ENCODE data around the gene MZF1. TPM values are rescaled to one million over a fixed set of nuclear protein-coding genes. Genes with fewer than 3 reads are reported as not detected.

Gene MZF1
- total and polyA plus RNA-seq, 9 of the 15 experiments (the other 6 are each of a cell fraction or from before 2014, with no cell fraction given), result 0.31 to 29.3 (median 11.5) TPM

DNA sequence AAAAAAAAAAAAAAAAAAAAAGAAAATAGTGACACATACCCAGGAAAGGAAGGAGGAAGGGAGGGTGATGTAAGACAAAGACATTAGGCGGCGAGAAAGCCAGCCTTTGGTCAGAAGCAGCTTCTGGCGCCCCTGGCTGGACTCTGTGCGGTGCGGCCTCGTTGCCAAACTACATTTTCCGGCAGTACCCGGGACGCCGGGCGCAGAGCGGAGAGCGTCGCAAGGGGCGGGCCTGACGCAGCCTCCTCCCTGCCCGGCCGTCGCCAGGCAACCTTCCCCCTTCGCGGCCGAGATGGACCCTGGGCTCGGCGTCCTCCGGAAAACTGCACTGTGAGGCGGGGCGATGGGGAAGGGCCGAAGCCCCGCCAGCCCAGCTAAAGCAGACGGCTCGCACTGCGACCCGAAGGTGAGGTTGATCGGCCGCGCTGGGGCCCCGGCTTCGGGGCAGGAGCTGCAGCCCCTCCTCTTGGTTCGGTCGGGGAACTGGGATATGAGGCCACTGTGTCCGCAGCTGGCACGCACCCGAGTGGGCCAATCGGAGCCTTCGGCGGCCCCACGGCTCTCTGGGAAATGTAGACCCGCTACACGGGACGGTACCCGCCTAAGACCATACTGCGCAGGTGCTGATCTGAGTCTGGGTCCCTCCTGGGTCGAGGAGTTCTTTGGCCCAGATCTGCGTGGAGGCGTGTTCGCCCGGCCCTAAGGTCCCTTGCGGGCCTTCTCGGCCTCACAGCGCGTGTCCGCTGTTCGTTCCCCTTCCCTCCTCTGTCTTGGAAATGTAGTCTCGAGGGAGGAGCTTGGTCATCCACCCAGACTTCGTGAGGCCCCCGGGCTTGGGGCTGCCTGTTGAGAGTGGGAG, 2.3 kb upstream of the MZF1 start (continued):
- TF ChIP-seq, protein P1, sequence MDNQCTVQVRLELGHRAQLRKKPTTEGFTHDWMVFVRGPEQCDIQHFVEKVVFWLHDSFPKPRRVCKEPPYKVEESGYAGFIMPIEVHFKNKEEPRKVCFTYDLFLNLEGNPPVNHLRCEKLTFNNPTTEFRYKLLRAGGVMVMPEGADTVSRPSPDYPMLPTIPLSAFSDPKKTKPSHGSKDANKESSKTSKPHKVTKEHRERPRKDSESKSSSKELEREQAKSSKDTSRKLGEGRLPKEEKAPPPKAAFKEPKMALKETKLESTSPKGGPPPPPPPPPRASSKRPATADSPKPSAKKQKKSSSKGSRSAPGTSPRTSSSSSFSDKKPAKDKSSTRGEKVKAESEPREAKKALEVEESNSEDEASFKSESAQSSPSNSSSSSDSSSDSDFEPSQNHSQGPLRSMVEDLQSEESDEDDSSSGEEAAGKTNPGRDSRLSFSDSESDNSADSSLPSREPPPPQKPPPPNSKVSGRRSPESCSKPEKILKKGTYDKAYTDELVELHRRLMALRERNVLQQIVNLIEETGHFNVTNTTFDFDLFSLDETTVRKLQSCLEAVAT (IDR thresholded peaks at IDR 0.05), result no peak
- TF ChIP-seq, protein P2, sequence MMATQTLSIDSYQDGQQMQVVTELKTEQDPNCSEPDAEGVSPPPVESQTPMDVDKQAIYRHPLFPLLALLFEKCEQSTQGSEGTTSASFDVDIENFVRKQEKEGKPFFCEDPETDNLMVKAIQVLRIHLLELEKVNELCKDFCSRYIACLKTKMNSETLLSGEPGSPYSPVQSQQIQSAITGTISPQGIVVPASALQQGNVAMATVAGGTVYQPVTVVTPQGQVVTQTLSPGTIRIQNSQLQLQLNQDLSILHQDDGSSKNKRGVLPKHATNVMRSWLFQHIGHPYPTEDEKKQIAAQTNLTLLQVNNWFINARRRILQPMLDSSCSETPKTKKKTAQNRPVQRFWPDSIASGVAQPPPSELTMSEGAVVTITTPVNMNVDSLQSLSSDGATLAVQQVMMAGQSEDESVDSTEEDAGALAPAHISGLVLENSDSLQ (IDR thresholded peaks at IDR 0.05), result peak; percentile 18
- no peak for TF ChIP-seq XRCC4 (IDR thresholded peaks at IDR 0.05; ENCODE audit: extremely low read depth, insufficient read depth, insufficient read length)
- TF ChIP-seq, protein P3, sequence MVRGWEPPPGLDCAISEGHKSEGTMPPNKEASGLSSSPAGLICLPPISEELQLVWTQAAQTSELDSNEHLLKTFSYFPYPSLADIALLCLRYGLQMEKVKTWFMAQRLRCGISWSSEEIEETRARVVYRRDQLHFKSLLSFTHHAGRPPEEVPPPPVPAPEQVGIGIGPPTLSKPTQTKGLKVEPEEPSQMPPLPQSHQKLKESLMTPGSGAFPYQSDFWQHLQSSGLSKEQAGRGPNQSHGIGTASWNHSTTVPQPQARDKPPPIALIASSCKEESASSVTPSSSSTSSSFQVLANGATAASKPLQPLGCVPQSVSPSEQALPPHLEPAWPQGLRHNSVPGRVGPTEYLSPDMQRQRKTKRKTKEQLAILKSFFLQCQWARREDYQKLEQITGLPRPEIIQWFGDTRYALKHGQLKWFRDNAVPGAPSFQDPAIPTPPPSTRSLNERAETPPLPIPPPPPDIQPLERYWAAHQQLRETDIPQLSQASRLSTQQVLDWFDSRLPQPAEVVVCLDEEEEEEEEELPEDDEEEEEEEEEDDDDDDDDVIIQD (CRISPR knock-in tag; IDR thresholded peaks at IDR 0.05), result 0 out of 2 replicates have a peak, but pooled peaks have one; percentile 41
- no peak for TF ChIP-seq MTA2 (IDR thresholded peaks at IDR 0.05; ENCODE audit: low read depth)
- no peak for TF ChIP-seq PHB (CRISPR knock-in tag; IDR thresholded peaks at IDR 0.05)
- no peak for TF ChIP-seq SAFB2 (IDR thresholded peaks at IDR 0.05; ENCODE audit: borderline replicate concordance, low read depth, low read length, severe bottlenecking)
- TF ChIP-seq RNF2 (IDR thresholded peaks at IDR 0.05), result peak; percentile 13
- no peak for TF ChIP-seq HNRNPH1 (optimal IDR thresholded peaks at IDR 0.05; ENCODE audit: low read depth, low read length)
- no peak for TF ChIP-seq RBM17 (IDR thresholded peaks at IDR 0.05; ENCODE audit: borderline replicate concordance, low read depth, low read length)
- TF ChIP-seq, protein P4, sequence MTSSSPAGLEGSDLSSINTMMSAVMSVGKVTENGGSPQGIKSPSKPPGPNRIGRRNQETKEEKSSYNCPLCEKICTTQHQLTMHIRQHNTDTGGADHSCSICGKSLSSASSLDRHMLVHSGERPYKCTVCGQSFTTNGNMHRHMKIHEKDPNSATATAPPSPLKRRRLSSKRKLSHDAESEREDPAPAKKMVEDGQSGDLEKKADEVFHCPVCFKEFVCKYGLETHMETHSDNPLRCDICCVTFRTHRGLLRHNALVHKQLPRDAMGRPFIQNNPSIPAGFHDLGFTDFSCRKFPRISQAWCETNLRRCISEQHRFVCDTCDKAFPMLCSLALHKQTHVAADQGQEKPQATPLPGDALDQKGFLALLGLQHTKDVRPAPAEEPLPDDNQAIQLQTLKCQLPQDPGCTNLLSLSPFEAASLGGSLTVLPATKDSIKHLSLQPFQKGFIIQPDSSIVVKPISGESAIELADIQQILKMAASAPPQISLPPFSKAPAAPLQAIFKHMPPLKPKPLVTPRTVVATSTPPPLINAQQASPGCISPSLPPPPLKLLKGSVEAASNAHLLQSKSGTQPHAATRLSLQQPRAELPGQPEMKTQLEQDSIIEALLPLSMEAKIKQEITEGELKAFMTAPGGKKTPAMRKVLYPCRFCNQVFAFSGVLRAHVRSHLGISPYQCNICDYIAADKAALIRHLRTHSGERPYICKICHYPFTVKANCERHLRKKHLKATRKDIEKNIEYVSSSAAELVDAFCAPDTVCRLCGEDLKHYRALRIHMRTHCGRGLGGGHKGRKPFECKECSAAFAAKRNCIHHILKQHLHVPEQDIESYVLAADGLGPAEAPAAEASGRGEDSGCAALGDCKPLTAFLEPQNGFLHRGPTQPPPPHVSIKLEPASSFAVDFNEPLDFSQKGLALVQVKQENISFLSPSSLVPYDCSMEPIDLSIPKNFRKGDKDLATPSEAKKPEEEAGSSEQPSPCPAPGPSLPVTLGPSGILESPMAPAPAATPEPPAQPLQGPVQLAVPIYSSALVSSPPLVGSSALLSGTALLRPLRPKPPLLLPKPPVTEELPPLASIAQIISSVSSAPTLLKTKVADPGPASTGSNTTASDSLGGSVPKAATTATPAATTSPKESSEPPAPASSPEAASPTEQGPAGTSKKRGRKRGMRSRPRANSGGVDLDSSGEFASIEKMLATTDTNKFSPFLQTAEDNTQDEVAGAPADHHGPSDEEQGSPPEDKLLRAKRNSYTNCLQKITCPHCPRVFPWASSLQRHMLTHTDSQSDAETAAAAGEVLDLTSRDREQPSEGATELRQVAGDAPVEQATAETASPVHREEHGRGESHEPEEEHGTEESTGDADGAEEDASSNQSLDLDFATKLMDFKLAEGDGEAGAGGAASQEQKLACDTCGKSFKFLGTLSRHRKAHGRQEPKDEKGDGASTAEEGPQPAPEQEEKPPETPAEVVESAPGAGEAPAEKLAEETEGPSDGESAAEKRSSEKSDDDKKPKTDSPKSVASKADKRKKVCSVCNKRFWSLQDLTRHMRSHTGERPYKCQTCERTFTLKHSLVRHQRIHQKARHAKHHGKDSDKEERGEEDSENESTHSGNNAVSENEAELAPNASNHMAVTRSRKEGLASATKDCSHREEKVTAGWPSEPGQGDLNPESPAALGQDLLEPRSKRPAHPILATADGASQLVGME (CRISPR knock-in tag; IDR thresholded peaks at IDR 0.05), result peak; percentile 90
- TF ChIP-seq ZNF707 (CRISPR knock-in tag; conservative IDR thresholded peaks at IDR 0.05), result no peak
- TF ChIP-seq ZBTB17 (CRISPR knock-in tag; IDR thresholded peaks at IDR 0.05), result peak; percentile 82
- TF ChIP-seq, protein P5, sequence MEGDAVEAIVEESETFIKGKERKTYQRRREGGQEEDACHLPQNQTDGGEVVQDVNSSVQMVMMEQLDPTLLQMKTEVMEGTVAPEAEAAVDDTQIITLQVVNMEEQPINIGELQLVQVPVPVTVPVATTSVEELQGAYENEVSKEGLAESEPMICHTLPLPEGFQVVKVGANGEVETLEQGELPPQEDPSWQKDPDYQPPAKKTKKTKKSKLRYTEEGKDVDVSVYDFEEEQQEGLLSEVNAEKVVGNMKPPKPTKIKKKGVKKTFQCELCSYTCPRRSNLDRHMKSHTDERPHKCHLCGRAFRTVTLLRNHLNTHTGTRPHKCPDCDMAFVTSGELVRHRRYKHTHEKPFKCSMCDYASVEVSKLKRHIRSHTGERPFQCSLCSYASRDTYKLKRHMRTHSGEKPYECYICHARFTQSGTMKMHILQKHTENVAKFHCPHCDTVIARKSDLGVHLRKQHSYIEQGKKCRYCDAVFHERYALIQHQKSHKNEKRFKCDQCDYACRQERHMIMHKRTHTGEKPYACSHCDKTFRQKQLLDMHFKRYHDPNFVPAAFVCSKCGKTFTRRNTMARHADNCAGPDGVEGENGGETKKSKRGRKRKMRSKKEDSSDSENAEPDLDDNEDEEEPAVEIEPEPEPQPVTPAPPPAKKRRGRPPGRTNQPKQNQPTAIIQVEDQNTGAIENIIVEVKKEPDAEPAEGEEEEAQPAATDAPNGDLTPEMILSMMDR (IDR thresholded peaks at IDR 0.05 in 2 of 3, conservative IDR thresholded peaks at IDR 0.05 in 1 of 3; ENCODE audit: insufficient read depth in 2 of 3, low read depth in 1 of 3, low read length in 3 of 3), result peak in 2 of 3 experiments; percentile 23 to 31; a peak in 2 of 6 replicates

Measured in K562 (cell line).